LNCAP (cell line): Measurements from ENCODE around the gene BRAF.
A peak's percentile ranks its signal among the peaks of the same experiment; 100 is the strongest.

Experiments
- TF ChIP-seq, protein P1 (sequence below): fragments of 450-650 bp; IDR thresholded peaks from 2 replicates; pipeline ENCODE4 v1.5.1; 2017; ENCODE audit warnings: mild to moderate bottlenecking

Gene BRAF

DNA sequence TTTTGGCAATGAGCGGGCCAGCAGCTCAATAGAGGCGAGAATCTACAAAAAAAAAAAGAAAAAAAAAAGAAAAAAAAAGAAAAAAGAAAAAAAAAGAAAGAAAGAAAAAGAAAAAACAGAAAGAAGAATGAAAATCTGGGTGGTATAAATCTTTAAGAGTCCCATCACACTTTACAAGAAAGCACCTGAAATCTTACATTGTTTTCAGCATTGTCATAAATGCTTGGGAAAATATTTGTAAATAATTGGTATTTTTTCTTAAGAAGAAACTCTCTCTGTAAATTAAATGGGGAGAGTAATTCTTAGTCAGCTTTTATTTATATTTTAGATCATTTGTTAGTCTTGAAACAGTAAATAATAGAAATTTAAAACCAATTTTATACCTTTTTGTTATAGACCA, 190.0 kb downstream of the BRAF start:
- TF ChIP-seq, protein P1, sequence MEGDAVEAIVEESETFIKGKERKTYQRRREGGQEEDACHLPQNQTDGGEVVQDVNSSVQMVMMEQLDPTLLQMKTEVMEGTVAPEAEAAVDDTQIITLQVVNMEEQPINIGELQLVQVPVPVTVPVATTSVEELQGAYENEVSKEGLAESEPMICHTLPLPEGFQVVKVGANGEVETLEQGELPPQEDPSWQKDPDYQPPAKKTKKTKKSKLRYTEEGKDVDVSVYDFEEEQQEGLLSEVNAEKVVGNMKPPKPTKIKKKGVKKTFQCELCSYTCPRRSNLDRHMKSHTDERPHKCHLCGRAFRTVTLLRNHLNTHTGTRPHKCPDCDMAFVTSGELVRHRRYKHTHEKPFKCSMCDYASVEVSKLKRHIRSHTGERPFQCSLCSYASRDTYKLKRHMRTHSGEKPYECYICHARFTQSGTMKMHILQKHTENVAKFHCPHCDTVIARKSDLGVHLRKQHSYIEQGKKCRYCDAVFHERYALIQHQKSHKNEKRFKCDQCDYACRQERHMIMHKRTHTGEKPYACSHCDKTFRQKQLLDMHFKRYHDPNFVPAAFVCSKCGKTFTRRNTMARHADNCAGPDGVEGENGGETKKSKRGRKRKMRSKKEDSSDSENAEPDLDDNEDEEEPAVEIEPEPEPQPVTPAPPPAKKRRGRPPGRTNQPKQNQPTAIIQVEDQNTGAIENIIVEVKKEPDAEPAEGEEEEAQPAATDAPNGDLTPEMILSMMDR: no peak

DNA sequence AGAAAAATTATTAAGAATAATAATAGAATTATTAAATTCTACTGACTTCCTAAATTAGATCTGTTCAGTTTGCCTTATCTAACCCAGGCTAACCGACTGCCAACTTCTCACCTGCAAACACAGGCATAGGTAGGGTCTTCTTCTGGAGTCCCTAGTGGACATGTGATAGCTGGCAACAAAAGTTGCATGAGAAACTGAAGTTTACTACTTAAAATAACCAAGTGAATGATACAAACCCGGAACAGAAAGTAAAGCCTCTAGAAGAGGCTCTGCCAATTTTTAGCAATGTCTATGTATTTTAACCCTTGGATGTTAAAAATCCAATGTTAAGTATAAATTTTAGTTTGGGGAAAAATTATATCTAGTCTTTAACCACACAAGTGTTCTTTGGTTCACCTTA, 190.6 kb downstream of the BRAF start:
- TF ChIP-seq, protein P1: no peak

DNA sequence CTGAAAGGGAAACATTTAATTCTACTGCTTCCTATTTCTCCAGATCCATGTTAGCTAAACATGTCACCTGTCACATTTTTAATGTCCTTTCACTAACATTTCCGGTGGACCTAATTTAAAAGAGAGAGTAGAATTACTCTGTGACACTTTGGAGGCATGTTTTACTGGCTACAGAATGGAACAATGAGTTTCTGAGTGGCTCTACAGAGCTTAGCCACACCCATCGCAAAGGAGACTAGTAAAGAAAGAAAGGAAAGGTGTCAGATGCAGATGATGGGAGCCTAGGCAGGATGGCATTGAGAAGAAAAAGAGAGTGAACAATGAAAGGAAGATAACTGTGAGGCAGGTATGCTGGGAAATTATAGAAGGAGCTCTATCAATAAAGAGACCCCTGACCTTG, 192.3 kb downstream of the BRAF start:
- TF ChIP-seq, protein P1: no peak

DNA sequence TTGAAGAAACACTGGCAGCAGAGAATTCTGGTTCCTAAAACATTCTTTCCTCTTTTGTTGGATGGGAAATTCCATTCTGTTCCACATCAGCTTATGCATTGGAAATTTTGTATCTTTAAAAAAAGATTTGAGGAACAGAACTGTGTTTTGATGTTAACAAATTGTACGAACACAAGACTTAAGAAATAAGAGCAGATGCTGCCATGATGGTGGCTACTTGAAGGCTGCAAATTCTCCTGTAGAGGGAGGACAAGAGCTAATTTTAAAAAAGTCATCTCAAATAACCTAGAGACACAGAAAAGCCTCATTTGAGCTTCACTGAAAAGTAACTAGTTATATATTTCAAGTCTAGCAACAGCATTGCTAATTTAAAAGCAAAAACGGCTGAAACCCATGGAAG, 198.4 kb downstream of the BRAF start:
- TF ChIP-seq, protein P1: peak; percentile 72

DNA sequence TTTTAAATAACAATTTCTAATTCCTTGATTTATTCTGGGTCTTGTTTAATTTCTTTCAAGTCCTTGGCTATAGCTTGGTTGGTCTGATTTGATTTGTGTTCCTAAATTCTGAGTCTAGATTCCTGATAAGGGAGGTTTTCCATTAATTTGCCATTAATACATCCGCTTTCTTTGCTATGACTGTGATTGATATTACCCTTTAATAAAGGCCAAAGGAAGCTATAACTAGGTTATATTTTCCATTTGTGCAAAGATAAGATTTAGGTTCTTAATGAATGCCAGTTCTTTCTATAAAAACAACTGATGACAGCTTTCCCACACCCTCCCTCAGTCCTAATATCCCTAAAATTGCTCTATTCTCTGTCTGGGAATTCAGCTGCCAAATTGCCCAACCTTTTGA, 200.0 kb downstream of the BRAF start:
- TF ChIP-seq, protein P1: no peak

DNA sequence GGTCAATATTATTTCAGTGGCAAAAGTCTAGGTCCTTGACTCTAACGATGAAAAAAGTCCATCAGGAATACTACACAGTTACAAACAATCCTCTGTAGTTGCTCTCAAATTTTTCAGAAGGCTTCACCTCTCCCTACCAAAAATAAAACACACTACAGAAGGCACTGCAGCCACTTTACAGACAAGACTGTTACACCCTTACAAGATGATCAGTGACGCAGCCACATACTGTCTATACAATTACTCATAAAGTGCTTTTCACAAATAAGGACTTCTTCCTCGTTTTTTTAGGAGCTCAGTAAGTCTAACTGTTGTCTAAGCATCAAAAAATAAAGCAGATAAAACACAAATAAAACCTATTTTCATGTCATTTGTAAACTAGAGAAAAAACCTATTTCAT, 201.2 kb downstream of the BRAF start:
- TF ChIP-seq, protein P1: no peak

DNA sequence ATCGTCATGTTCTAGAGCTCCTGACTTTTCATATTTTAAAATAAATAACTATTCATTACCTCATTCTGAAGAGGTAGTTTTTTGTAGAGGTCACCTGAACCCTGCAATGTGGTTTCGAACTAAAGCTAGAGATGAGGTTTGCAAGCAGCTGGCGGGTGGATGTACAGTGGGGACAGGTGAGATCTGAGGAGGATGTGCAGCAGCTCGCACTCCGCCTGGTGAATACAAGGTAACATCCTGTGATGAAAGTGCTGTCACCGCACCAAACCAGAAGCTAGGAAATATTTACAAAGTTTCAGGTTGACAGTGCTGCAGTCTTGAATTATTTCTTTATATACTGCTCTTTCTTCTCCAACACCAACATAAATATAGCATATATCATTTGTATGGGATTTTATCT, 201.7 kb downstream of the BRAF start:
- TF ChIP-seq, protein P1: no peak

DNA sequence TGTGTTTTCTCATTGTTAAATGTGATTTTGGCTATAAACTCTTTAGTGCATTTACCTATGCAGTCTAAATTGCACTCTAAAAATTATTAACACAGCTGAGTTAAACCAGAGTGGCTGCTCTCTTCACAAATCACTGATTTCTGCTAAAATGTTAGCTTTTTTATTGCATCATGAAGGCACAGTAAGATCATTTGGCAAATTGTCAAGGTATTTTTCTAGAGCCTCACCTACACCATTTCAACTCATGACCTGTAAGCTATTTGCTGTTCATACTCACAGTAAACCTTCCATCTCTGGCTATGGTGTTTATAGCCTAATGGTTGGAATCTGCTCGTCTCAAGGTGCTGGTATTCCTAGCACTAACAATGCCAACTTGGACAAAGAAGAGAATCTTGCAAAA, 202.5 kb downstream of the BRAF start:
- TF ChIP-seq, protein P1: no peak
